ENCODE data around the gene IFNGR2.

- no peak for TF ChIP-seq CTCF (conservative IDR thresholded peaks at IDR 0.05 in 1 of 2, IDR thresholded peaks at IDR 0.05 in 1 of 2; ENCODE audit: low read depth in 1 of 2, low read length in 2 of 2)
- no peak for TF ChIP-seq EZH2 (IDR thresholded peaks at IDR 0.05; ENCODE audit: low read length, missing control alignments)
Measured at GRCh38 chr21:33364830-33365229, 38.4 kb upstream of the IFNGR2 start.
